HG02970 (cell line): ENCODE data around the gene AGBL5.

Experiments used
- ATAC-seq: cut with Tn5 transposase; IDR thresholded peaks from one replicate; pipeline ENCODE4 v1.9.1; 2021; ENCODE audit warnings: mild to moderate bottlenecking, moderate library complexity, moderate number of reproducible peaks; ENCODE audit not compliant: unreplicated experiment, low FRiP score

The AGBL5 gene

DNA sequence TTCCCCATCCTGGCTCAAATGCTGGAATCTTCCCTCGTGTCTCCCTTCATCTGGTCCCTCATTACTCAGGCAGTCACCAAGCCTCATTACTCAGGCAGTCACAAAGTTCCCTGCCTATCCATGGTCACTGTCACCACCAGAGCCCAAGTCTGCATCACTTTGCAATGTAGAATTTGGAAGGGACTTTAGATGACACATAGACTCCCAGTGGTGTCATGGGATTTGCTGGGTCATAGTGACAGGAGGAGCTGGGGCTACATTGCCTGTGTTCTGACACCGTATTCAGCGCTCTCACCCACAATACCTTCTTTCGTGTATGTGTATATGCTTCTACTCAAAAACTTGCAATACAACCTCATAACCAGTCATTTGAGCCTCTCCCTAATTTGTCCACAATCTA is 24.9 kb downstream of the AGBL5 start:
- no peak for ATAC-seq

DNA sequence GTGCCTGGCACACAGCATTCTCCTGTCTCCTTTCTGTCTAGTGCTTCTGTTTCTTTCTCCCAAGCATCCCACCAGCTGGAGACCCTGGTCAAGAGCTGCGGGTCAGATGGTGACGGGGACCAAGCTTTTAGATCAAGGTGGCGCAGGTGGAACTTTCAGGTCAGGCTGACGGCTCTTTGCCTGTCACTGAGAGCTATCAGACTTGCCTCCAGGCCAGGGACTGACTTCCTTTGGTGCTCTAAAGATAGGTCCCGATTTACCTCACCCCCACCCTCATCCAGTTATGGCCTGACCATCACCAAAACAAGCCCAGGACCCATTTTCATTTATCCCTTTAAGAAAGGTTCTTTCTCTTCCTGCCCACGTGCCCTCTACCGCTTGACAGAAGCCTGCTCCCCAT is 25.8 kb downstream of the AGBL5 start:
- ATAC-seq, result no peak

- ATAC-seq, result no peak
Observed at GRCh38 chr2:27078267-27079194, 27.1 kb downstream of the AGBL5 start, which contains the start of gene EMILIN1. EMILIN1 (plus strand) TSS chr2:27078615; CDS start chr2:27079066, 451 bp downstream.

GRCh38 chr2:27079233-27080139 is 28.0 kb downstream of the AGBL5 start:
- no peak for ATAC-seq

DNA sequence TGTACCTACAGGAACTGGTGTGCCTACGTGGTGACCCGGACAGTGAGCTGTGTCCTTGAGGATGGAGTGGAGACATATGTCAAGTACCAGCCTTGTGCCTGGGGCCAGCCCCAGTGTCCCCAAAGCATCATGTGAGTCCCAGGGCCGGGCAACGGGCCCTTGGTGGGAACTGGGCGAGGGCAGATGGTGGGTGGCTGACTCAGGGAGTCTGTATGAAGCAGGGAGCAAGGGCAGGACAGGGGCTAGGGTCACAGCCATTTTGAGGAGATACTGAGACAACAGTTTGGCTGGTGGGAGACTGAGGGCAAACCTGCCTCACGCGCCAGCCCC is 28.6 kb downstream of the AGBL5 start:
- no peak for ATAC-seq

- no peak for ATAC-seq
Observed at GRCh38 chr2:27080603-27080936, 29.1 kb downstream of the AGBL5 start.

DNA sequence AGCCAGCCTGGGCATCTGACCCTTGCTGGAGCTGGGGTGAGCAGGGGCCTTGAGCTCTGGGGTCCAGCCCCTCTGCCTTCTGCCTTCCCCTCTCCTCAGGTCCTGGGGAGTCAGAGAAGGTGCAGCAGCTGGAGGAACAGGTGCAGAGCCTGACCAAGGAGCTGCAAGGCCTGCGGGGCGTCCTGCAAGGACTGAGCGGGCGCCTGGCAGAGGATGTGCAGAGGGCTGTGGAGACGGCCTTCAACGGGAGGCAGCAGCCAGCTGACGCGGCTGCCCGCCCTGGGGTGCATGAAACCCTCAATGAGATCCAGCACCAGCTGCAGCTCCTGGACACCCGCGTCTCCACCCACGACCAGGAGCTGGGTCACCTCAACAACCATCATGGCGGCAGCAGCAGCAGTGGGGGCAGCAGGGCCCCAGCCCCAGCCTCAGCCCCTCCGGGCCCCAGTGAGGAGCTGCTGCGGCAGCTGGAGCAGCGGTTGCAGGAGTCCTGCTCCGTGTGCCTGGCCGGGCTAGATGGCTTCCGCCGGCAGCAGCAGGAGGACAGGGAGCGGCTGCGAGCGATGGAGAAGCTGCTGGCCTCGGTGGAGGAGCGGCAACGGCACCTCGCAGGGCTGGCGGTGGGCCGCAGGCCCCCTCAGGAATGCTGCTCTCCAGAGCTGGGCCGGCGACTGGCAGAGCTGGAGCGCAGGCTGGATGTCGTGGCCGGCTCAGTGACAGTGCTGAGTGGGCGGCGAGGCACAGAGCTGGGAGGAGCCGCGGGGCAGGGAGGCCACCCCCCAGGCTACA is 30.7 kb downstream of the AGBL5 start:
- no peak for ATAC-seq

GRCh38 chr2:27082773-27083409 is 31.4 kb downstream of the AGBL5 start:
- ATAC-seq, result no peak

DNA sequence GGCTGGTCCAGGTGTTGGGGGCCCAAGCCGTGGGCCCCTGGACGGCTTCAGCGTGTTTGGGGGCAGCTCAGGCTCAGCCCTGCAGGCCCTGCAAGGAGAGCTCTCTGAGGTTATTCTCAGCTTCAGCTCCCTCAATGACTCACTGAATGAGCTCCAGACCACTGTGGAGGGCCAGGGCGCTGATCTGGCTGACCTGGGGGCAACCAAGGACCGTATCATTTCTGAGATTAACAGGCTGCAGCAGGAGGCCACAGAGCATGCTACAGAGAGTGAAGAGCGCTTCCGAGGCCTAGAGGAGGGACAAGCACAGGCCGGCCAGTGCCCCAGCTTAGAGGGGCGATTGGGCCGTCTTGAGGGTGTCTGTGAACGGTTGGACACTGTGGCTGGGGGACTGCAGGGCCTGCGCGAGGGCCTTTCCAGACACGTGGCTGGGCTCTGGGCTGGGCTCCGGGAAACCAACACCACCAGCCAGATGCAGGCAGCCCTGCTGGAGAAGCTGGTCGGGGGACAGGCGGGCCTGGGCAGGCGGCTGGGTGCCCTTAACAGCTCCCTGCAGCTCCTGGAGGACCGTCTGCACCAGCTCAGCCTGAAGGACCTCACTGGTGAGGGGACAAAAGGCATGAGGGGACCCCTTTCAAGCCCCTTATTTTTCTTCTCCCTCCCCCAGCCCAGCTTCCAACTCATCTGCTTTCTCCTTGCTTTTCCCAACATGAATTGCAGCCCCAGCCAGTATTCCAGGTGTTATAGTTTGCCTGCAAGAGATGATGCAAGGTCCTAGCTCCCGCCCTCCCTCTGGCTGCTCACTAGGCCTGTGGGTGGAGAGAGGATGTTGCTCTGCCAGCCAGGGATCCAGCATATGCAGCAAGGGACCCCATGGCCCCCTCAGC is 32.2 kb downstream of the AGBL5 start:
- ATAC-seq, result no peak

DNA sequence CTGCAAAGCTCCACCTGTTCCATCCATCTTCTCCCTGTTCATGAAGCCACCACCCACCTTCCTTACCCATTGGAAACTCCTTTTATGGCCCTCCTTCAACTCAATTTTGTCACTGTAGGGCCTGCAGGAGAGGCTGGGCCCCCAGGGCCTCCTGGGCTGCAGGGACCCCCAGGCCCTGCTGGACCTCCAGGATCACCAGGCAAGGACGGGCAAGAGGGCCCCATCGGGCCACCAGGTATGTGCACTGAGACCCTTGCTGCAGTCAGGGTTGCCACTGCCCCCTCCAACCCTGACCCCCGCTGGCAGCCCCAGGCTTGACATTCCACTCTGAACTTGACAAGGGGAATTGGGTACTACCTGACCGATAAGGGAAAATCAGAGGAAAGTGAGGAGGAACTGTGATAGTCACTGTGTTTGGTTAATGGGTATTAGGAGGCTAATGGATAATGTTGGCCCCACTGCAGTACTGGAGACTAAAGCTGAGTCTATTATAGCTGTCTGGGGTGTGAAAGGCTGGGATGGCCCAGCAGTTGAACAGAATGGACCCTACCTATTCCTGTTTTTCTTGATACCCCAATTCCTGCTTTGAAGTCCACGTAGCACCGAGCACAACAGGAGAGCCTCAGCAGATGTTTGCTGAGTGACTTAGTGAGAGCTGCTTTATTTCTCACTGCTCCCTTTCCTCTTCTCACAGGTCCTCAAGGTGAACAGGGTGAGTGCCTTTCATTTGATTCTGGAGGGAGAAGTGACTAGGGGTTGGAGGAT is 33.0 kb downstream of the AGBL5 start:
- ATAC-seq, result no peak

DNA sequence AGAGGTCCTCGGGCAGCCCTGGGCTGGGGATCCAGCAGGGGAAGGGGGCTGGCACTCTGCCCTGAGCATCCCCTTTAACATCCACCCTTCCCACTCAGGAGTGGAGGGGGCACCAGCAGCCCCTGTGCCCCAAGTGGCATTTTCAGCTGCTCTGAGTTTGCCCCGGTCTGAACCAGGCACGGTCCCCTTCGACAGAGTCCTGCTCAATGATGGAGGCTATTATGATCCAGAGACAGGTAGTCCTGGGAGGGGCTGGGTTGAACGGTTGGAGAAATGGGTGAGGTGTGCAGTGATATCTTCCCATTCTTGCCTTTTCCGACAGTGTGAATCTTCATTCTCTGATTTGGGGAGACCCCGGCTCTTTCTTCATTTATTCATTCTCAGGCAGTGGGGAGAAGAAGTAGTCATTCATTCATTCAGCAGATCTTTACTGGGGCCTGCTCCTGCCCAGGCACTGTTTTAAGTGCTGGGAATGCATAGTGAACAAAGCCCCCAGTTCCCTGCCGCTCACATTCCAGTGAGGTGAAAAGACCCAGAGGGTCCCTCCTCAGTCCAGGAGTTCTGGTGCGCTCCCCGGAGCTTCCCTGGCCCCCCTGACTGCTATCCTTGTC is 33.7 kb downstream of the AGBL5 start:
- no peak for ATAC-seq

- ATAC-seq, result peak; percentile 11
Observed at GRCh38 chr2:27085673-27086089, 34.2 kb downstream of the AGBL5 start.

DNA sequence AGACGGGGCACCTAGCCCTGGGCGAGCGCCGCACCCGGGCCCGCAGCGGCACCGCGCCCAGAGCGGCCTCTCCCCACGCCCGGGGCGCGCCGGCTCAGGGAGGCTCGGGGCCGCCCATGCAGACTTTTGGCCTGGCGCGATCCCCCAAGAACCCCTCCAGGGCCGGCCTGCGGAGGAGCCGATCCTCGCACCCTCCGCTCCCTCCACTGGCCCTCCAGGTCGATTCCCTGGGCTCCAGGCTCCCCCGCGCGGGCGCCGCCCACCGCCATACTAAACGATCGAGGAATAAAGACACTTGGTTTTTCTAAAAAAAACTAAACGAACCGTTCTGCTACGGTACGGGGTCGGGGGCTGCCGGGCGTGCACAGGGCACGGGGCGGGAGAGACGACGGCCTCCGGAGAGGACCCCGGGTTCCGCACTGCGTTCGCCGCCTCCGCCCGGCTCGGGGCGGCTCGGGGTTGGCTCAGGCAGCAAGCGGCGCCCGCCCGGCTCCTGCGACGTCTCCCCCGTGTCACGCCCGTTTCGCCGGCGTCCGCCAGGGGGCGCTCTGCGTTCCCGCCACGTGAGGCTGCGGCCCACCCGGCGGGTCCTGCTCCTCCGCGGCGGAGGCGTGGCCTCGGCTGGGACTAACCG is 34.7 kb downstream of the AGBL5 start:
- ATAC-seq, result peak; percentile 72

DNA sequence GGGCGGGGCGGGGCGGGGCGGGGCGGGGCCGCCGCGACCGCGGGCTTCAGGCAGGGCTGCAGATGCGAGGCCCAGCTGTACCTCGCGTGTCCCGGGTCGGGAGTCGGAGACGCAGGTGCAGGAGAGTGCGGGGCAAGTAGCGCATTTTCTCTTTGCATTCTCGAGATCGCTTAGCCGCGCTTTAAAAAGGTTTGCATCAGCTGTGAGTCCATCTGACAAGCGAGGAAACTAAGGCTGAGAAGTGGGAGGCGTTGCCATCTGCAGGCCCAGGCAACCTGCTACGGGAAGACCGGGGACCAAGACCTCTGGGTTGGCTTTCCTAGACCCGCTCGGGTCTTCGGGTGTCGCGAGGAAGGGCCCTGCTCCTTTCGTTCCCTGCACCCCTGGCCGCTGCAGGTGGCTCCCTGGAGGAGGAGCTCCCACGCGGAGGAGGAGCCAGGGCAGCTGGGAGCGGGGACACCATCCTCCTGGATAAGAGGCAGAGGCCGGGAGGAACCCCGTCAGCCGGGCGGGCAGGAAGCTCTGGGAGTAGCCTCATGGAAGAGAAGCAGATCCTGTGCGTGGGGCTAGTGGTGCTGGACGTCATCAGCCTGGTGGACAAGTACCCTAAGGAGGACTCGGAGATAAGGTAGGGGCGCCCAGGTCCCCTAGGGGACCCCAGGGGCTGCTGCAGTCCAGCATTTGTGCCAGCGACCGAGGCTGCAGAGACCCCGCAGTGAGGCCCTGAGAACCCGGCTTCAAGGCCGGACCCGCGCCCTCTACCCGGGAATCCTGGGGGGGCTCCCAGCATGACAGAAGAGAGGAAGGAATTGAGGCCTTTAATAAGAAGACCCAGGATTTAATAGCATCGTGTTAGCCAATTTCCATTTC is 35.5 kb downstream of the AGBL5 start, which contains the start of gene KHK:
TSS of gene KHK (plus strand) at position 49 of the 870 bp plus-strand sequence. CDS start at position 537, 488 bp downstream.
- peak; percentile 3 for ATAC-seq

DNA sequence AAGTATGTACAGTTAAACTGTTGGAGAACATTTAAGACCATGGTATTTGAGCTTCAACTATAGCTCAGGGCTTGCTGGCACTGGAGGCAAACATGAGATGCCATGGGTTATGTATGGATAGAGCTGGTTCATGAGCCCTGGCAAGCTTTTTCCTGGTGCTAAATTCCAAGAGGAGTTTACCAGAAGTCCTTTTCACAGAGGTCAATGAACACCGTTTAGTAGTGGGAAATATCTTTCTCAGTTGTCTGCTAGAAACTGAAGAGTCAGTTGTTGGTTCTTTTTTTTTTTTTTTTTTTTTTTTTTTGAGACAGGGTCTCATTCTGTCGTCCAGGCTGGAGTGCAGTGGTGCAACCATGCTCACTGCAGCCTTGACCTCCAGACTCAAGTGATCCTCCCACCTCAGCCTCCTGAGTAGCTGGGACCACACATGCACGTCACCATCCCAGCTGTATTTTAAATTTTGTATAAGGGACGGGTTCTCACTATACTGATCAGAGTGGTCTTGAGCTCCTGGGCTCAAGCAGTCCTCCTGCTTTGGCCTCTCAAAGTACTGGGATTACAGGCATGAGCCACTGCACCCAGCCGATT is 36.4 kb downstream of the AGBL5 start:
- no peak for ATAC-seq

GRCh38 chr2:27088634-27089033 is 37.2 kb downstream of the AGBL5 start:
- no peak for ATAC-seq
